Measurements from ENCODE around the gene CPHXL2.

GRCh38 chr16:75701361-75701760 lies 24.6 kb upstream of the CPHXL2 start, which contains the start of gene DUXB:
- no peak for TF ChIP-seq CTCF (IDR thresholded peaks at IDR 0.05)
- no peak for TF ChIP-seq POLR2A (IDR thresholded peaks at IDR 0.05)

All from vagina (tissue), 2 donors.